SK-N-SH (cell line): ENCODE results near the gene ELMO1. TPM values are rescaled to one million over a fixed set of nuclear protein-coding genes. Genes with fewer than 3 reads are reported as not detected.

ENCODE experiments used
- CTCF ChIA-PET: fragments of 300-600, 350-600 bp; formaldehyde crosslinking; extraction: SDS; loops from one replicate; lab custom pipeline; 2021; lab: Yijun Ruan, JAX
- POLR2A ChIA-PET: fragments of 350-600 bp; sonication (Branson Sonifier 250); formaldehyde crosslinking; extraction: SDS; loops from one replicate; lab custom pipeline; 2020; ENCODE audit warnings: antibody characterized with exemption, inconsistent platforms; lab: Yijun Ruan, JAX
- DNase-seq: peaks from one replicate; pipeline ENCODE4 v3.0.0; 2012
- H2AFZ ChIP-seq: fragments of 200-600 bp; sonication (generic); 2 replicates; pipeline ENCODE4 v1.8.1; 2016; ENCODE audit warnings: antibody characterized with exemption, mild to moderate bottlenecking, low read depth
- H3F3A ChIP-seq: fragments of 200-600 bp; sonication (generic); replicated peaks from 2 replicates; pipeline ENCODE3; 2016; ENCODE audit warnings: antibody characterized with exemption, mild to moderate bottlenecking; ENCODE audit not compliant: insufficient read depth
- H3K27ac ChIP-seq, 2 experiments: fragments of 200-500 bp in 1 of 2; fragments of 200-600 bp in 1 of 2; sonication (Bioruptor generic) in 1 of 2; sonication (generic), shearing (Covaris generic) in 1 of 2; 2 replicates each; pipeline versions ENCODE4 v1.5.1 to v1.6.1; 2014 to 2016; ENCODE audit warnings: low read depth in 2 of 2, inconsistent platforms in 1 of 2, low read length in 1 of 2, mild to moderate bottlenecking in 1 of 2, mixed read lengths in 1 of 2
- H3K27me3 ChIP-seq: fragments of 200-600 bp; sonication (generic), shearing (Covaris generic); 2 replicates; pipeline ENCODE4 v1.6.1; 2016; ENCODE audit warnings: mixed run types; ENCODE audit not compliant: insufficient read depth
- H3K36me3 ChIP-seq, 2 experiments: fragments of 200-500 bp in 1 of 2; fragments of 200-600 bp in 1 of 2; sonication (Bioruptor generic) in 1 of 2; sonication (generic) in 1 of 2; replicated peaks in 1 of 2; 2 replicates each; pipeline versions ENCODE3 to v1.5.1; 2014 to 2016; ENCODE audit warnings: low read length in 1 of 2, mild to moderate bottlenecking in 1 of 2; ENCODE audit not compliant: insufficient read depth in 2 of 2, control insufficient read depth in 1 of 2
- H3K4me1 ChIP-seq, 2 experiments: fragments of 200-500 bp in 1 of 2; fragments of 200-600 bp in 1 of 2; sonication (Bioruptor generic) in 1 of 2; sonication (generic), shearing (Covaris generic) in 1 of 2; 2 replicates each; pipeline versions ENCODE4 v1.5.1 to v1.6.1; 2014 to 2016; ENCODE audit warnings: low read depth in 1 of 2, low read length in 1 of 2, mixed run types in 1 of 2; ENCODE audit not compliant: insufficient read depth in 2 of 2, control insufficient read depth in 1 of 2
- H3K4me2 ChIP-seq: fragments of 200-600 bp; sonication (generic), shearing (Covaris generic); 2 replicates; pipeline ENCODE4 v1.6.1; 2017; ENCODE audit warnings: mixed run types
- H3K4me3 ChIP-seq, 2 experiments: fragments of 200-500 bp in 1 of 2; fragments of 200-600 bp in 1 of 2; sonication (Bioruptor generic) in 1 of 2; sonication (generic), shearing (Covaris generic) in 1 of 2; 2 replicates each; pipeline versions ENCODE4 v1.5.1 to v1.8.1; 2014 to 2016; ENCODE audit warnings: low read depth in 2 of 2, inconsistent platforms in 1 of 2, low read length in 1 of 2, mild to moderate bottlenecking in 1 of 2, mixed read lengths in 1 of 2, moderate library complexity in 1 of 2
- H3K79me2 ChIP-seq: fragments of 200-600 bp; sonication (generic); 2 replicates; pipeline ENCODE4 v1.8.1; 2017; ENCODE audit warnings: mild to moderate bottlenecking; ENCODE audit not compliant: insufficient read depth
- H3K9ac ChIP-seq: fragments of 200-600 bp; sonication (generic); 2 replicates; pipeline ENCODE4 v1.6.1; 2017; ENCODE audit warnings: mixed run types
- H3K9me2 ChIP-seq: fragments of 200-600 bp; sonication (generic); 2 replicates; pipeline ENCODE4 v1.6.1; 2017; ENCODE audit warnings: mixed run types
- H3K9me3 ChIP-seq: fragments of 200-600 bp; sonication (generic); 2 replicates; pipeline ENCODE4 v1.6.1; 2017; ENCODE audit warnings: mixed run types, mild to moderate bottlenecking, moderate library complexity
- H4K20me1 ChIP-seq: fragments of 200-600 bp; sonication (generic); 2 replicates; pipeline ENCODE4 v1.6.1; 2017; ENCODE audit warnings: mild to moderate bottlenecking, mixed run types; ENCODE audit not compliant: insufficient read depth
- CHD2 ChIP-seq: fragments of 150-350 bp; IDR thresholded peaks from 2 replicates; pipeline ENCODE4 v1.6.1; 2018; ENCODE audit warnings: low read length; ENCODE audit not compliant: partially characterized antibody
- ELF1 ChIP-seq: IDR thresholded peaks from 2 replicates; pipeline ENCODE4 v1.4.0; 2012
- EP300 ChIP-seq, 2 experiments: IDR thresholded peaks; 2 replicates each; pipeline versions ENCODE4 v1.4.0 to v1.6.1; 2012; ENCODE audit warnings: borderline replicate concordance in 1 of 2, low read depth in 1 of 2, low read length in 1 of 2
- EZH2phosphoT487 ChIP-seq: fragments of 200-600 bp; sonication (generic); IDR thresholded peaks from 2 replicates; pipeline ENCODE4 v1.6.1; 2017; ENCODE audit warnings: low read depth, mixed run types, mild to moderate bottlenecking, antibody characterized with exemption, moderate library complexity, borderline replicate concordance
- FOSL2 ChIP-seq: IDR thresholded peaks from 2 replicates; pipeline ENCODE4 v1.4.0; 2012; ENCODE audit warnings: low read depth, mild to moderate bottlenecking, moderate library complexity, borderline replicate concordance
- FOXJ3 ChIP-seq: sonication (generic); formaldehyde crosslinking; IDR thresholded peaks from 2 replicates; pipeline ENCODE4 v1.5.1; 2020; ENCODE audit warnings: mild to moderate bottlenecking, missing genetic modification reagents
- FOXM1 ChIP-seq: IDR thresholded peaks from 2 replicates; pipeline ENCODE4 v1.4.0; 2012; ENCODE audit warnings: low read depth, mild to moderate bottlenecking
- GABPA ChIP-seq: IDR thresholded peaks from 2 replicates; pipeline ENCODE4 v1.4.0; 2012; ENCODE audit warnings: low read depth, mild to moderate bottlenecking
- GATA2 ChIP-seq: sonication (generic); formaldehyde crosslinking; IDR thresholded peaks from 2 replicates; pipeline ENCODE4 v1.5.0; 2020; ENCODE audit warnings: mild to moderate bottlenecking, missing genetic modification reagents
- JUND ChIP-seq: IDR thresholded peaks from 2 replicates; pipeline ENCODE4 v1.4.0; 2012
- MAX ChIP-seq: IDR thresholded peaks from 2 replicates; pipeline ENCODE4 v1.4.0; 2012; ENCODE audit warnings: low read depth
- MEF2A ChIP-seq: IDR thresholded peaks from 2 replicates; pipeline ENCODE4 v1.4.0; 2012; ENCODE audit warnings: low read depth, borderline replicate concordance
- MXI1 ChIP-seq: IDR thresholded peaks from 2 replicates; pipeline ENCODE4 v1.6.1; 2012; ENCODE audit warnings: mild to moderate bottlenecking, low read depth, low read length, improper control_type of control experiment
- NFIC ChIP-seq: IDR thresholded peaks from 2 replicates; pipeline ENCODE4 v1.4.0; 2012; ENCODE audit warnings: borderline replicate concordance
- NRF1 ChIP-seq: IDR thresholded peaks from 2 replicates; pipeline ENCODE4 v1.6.1; 2012; ENCODE audit warnings: low read depth, mild to moderate bottlenecking, low read length
- POLR2AphosphoS5 ChIP-seq: IDR thresholded peaks from 2 replicates; pipeline ENCODE4 v1.6.1; 2012; ENCODE audit warnings: low read depth, low read length
- RAD21 ChIP-seq: IDR thresholded peaks from 2 replicates; pipeline ENCODE4 v1.6.1; 2012; ENCODE audit warnings: mild to moderate bottlenecking, low read length
- RCOR1 ChIP-seq: fragments of 150-350 bp; IDR thresholded peaks from 2 replicates; pipeline ENCODE4 v1.6.1; 2017; ENCODE audit warnings: antibody characterized with exemption, low read length
- RXRA ChIP-seq: IDR thresholded peaks from 2 replicates; pipeline ENCODE4 v1.4.0; 2012; ENCODE audit warnings: low read depth, mild to moderate bottlenecking, borderline replicate concordance
- SIN3A ChIP-seq: IDR thresholded peaks from 2 replicates; pipeline ENCODE4 v1.6.1; 2012; ENCODE audit warnings: low read depth, mild to moderate bottlenecking, low read length, moderate library complexity, borderline replicate concordance
- SMC3 ChIP-seq: IDR thresholded peaks from 2 replicates; pipeline ENCODE4 v1.6.1; 2012; ENCODE audit warnings: low read depth, low read length, improper control_type of control experiment
- TEAD4 ChIP-seq: IDR thresholded peaks from 2 replicates; pipeline ENCODE4 v1.4.0; 2012; ENCODE audit warnings: mild to moderate bottlenecking, borderline replicate concordance; ENCODE audit not compliant: insufficient read depth
- USF1 ChIP-seq: IDR thresholded peaks from 2 replicates; pipeline ENCODE4 v1.4.0; 2012; ENCODE audit warnings: low read depth, borderline replicate concordance
- YY1 ChIP-seq: IDR thresholded peaks from 2 replicates; pipeline ENCODE4 v1.4.0; 2012; ENCODE audit warnings: low read depth, mild to moderate bottlenecking
- WGBS: methylation state at CpG from one replicate; pipeline ENCODE4 v1.1.6; 2017; ENCODE audit warnings: low lambda C conversion rate; 5-methylcytosine and 5-hydroxymethylcytosine counted together
- polyA plus RNA-seq, 3 experiments: library from polyadenylated mRNA; depleted of rRNA; stranded (reverse); fragments of >200 nt; gene quantifications; 2 replicates each; pipeline ENCODE4 v1.2.3, GENCODE V29; 2012

Gene ELMO1
- polyA plus RNA-seq, 1 of the 3 experiments (the other 2 are of a cell fraction), result 0.64 TPM

- Histone ChIP-seq H3K36me3 (no peaks in the 10 kb centered on the region), H3K4me2 (no peak overlapping the region), H3K4me3 (no peak overlapping the region), H3K9ac (no peak overlapping the region), H3K9me2 (no peaks in the 10 kb centered on the region), H3K27ac (no peak overlapping the region), H2AFZ (no peak overlapping the region), H4K20me1 (no peaks in the 10 kb centered on the region), H3F3A (no peaks in the 10 kb centered on the region), H3K27me3 (no peaks in the 10 kb centered on the region), H3K9me3 (no peaks in the 10 kb centered on the region), H3K79me2 (no peaks in the 10 kb centered on the region), H3K4me1 (peaks cover 0 to 10% of the 10 kb centered on the region in 2 experiments; a peak in 2 of 4 replicates)
- POLR2A ChIA-PET, result no interaction called here
- 28% methylated on average over 4 of the region's 4 CpGs for WGBS
- TF ChIP-seq FOSL2, result no peak
- TF ChIP-seq EP300 (IDR thresholded peaks at IDR 0.05; ENCODE audit: borderline replicate concordance in 1 of 2, low read depth in 1 of 2, low read length in 1 of 2), result no peak
- no peak for TF ChIP-seq RAD21
- no peak for TF ChIP-seq JUND
- TF ChIP-seq RCOR1, result no peak
- no peak for TF ChIP-seq EZH2phosphoT487
- no peak for TF ChIP-seq POLR2AphosphoS5
- TF ChIP-seq MAX, result no peak
- no peak for TF ChIP-seq ELF1
- no peak for TF ChIP-seq GATA2
- no peak for TF ChIP-seq MEF2A
- TF ChIP-seq SIN3A, result no peak
- no peak for TF ChIP-seq YY1
- no peak for TF ChIP-seq USF1
- no peak for TF ChIP-seq NRF1
- no peak for TF ChIP-seq FOXJ3 (CRISPR knock-in tag)
- CTCF ChIA-PET, result interaction anchor here (0.7 to 1.3 kb wide), 5 partner anchors 11 to 770 kb away, joined by 3 to 4 read pairs (median 3); no protein-coding TSS in a partner anchor
- DNase-seq, result no peak
Measured at GRCh38 chr7:37107047-37107750, 341.5 kb downstream of the ELMO1 start.

GRCh38 chr7:37105762-37106161 lies 342.9 kb downstream of the ELMO1 start:
- no peak overlapping the region for H3K4me2 ChIP-seq
- no peaks in the 10 kb centered on the region for H3F3A ChIP-seq
- H3K9me3 ChIP-seq, result no peaks in the 10 kb centered on the region
- no peaks in the 10 kb centered on the region for H3K9me2 ChIP-seq
- no peak overlapping the region for H3K9ac ChIP-seq
- no peaks in the 10 kb centered on the region for H3K36me3 ChIP-seq
- POLR2A ChIA-PET, result no interaction called here
- H3K27ac ChIP-seq, result no peak overlapping the region
- no peaks in the 10 kb centered on the region for H3K79me2 ChIP-seq
- DNase-seq, result no peak
- no peaks in the 10 kb centered on the region for H3K27me3 ChIP-seq
- no peaks in the 10 kb centered on the region for H4K20me1 ChIP-seq
- no peak for TF ChIP-seq NFIC
- TF ChIP-seq EZH2phosphoT487, result no peak
- no peak for TF ChIP-seq MXI1
- TF ChIP-seq TEAD4, result no peak
- TF ChIP-seq POLR2AphosphoS5, result no peak
- TF ChIP-seq RXRA, result no peak
- TF ChIP-seq EP300 (IDR thresholded peaks at IDR 0.05; ENCODE audit: borderline replicate concordance in 1 of 2, low read depth in 1 of 2, low read length in 1 of 2), result no peak
- no peak for TF ChIP-seq JUND
- TF ChIP-seq FOSL2, result no peak
- no peak for TF ChIP-seq RAD21
- no peak for TF ChIP-seq SMC3
- no peak for TF ChIP-seq CHD2
- no peak for TF ChIP-seq NRF1
- TF ChIP-seq FOXM1, result no peak
- TF ChIP-seq MEF2A, result no peak
- no peak for TF ChIP-seq GABPA
- TF ChIP-seq USF1, result no peak
- TF ChIP-seq SIN3A, result no peak
- H2AFZ ChIP-seq, result no peak overlapping the region
- H3K4me1 ChIP-seq, result peaks cover 0 to 14% of the 10 kb centered on the region in 2 experiments; a peak in 2 of 4 replicates
- WGBS, result 52% methylated on average over 4 of the region's 4 CpGs
- CTCF ChIA-PET, result interaction anchor here (0.8 to 1.6 kb wide), 5 partner anchors 10 to 664 kb away, joined by 3 to 4 read pairs (median 4); no protein-coding TSS in a partner anchor
- no peak overlapping the region for H3K4me3 ChIP-seq
